CD4-positive, alpha-beta T cell (primary cell): ENCODE data around the gene KIF22. TPM values are rescaled to one million over a fixed set of nuclear protein-coding genes. Genes with fewer than 3 reads are reported as not detected.

Source experiments
- ATAC-seq: fragments of 200-7000 bp; cut with Tn5 transposase; one replicate; pipeline ENCODE4 v1.10.0; 2022; ENCODE audit warnings: mild to moderate bottlenecking; ENCODE audit not compliant: poor library complexity
- CTCF ChIA-PET: fragments of 350-600 bp; sonication (Branson Sonifier 250); formaldehyde crosslinking; loops from one replicate; lab custom pipeline; 2021; ENCODE audit warnings: antibody characterized with exemption, inconsistent platforms; lab: Charles Lee
- POLR2A ChIA-PET: fragments of 350-600 bp; sonication (Branson Sonifier 250); formaldehyde crosslinking; loops from one replicate; lab custom pipeline; 2021; ENCODE audit warnings: antibody characterized with exemption, inconsistent platforms; lab: Charles Lee
- DNase-seq, 14 experiments: peaks; one replicate each; pipeline ENCODE4 v3.0.0-alpha.2; 2013 to 2020; ENCODE audit warnings: mixed read lengths in 2 of 14
- H3K27ac ChIP-seq, 2 donors: one replicate each; pipeline versions ENCODE4 v1.5.1 to v1.7.0; 2013; ENCODE audit warnings: low read length in 2 of 2, low read depth in 1 of 2, mild to moderate bottlenecking in 1 of 2
- H3K27me3 ChIP-seq, 2 experiments: 1 replicate in 1 of 2; 2 replicates in 1 of 2; pipeline versions ENCODE4 v1.6.1 to v1.7.0; 2013; ENCODE audit warnings: low read length in 2 of 2, control low read depth in 1 of 2, mild to moderate bottlenecking in 1 of 2, moderate library complexity in 1 of 2; ENCODE audit not compliant: insufficient read depth in 2 of 2, control insufficient read depth in 1 of 2
- H3K36me3 ChIP-seq: one replicate; pipeline ENCODE4 v1.6.1; 2013; ENCODE audit warnings: low read length, control low read depth; ENCODE audit not compliant: insufficient read depth
- H3K4me1 ChIP-seq: one replicate; pipeline ENCODE4 v1.6.1; 2013; ENCODE audit warnings: low read length, control low read depth; ENCODE audit not compliant: insufficient read depth
- H3K4me3 ChIP-seq: one replicate; pipeline ENCODE4 v1.5.1; 2013; ENCODE audit warnings: mild to moderate bottlenecking, low read length, moderate library complexity
- H3K9me3 ChIP-seq, 2 experiments: 1 replicate in 1 of 2; 2 replicates in 1 of 2; pipeline versions ENCODE4 v1.6.1 to v1.7.0; 2013; ENCODE audit warnings: low read length in 2 of 2, mild to moderate bottlenecking in 2 of 2, control low read depth in 1 of 2, moderate library complexity in 1 of 2; ENCODE audit not compliant: control insufficient read depth in 1 of 2, insufficient read depth in 1 of 2
- H3K27ac Mint-ChIP-seq: one replicate; pipeline ENCODE4 v1.8.0; 2020; ENCODE audit warnings: mixed read lengths
- H3K27me3 Mint-ChIP-seq: one replicate; pipeline ENCODE4 v1.8.0; 2021; ENCODE audit warnings: mixed read lengths
- H3K36me3 Mint-ChIP-seq: one replicate; pipeline ENCODE4 v1.8.0; 2021; ENCODE audit warnings: low read depth, mixed read lengths
- H3K4me1 Mint-ChIP-seq: one replicate; pipeline ENCODE4 v1.8.0; 2021; ENCODE audit warnings: low read depth, mixed read lengths
- H3K4me3 Mint-ChIP-seq: one replicate; pipeline ENCODE4 v1.8.0; 2020; ENCODE audit warnings: mild to moderate bottlenecking, mixed read lengths
- H3K9me3 Mint-ChIP-seq: one replicate; pipeline ENCODE4 v1.8.0; 2020; ENCODE audit warnings: mixed read lengths
- CTCF ChIP-seq: fragments of 200-600 bp; IDR thresholded peaks from one replicate; pipeline ENCODE4 v1.8.0; 2022; ENCODE audit warnings: antibody characterized with exemption, mild to moderate bottlenecking
- intact Hi-C, 2 experiments: fragments of 100-400 bp; cut with DNase I in 1 of 2; cut with micrococcal nuclease in 1 of 2; formaldehyde crosslinking; loops; one replicate each; pipeline versions ENCODE4 v1.15.1 to v1.9.0; 2023 to 2025; cut with DNase I, micrococcal nuclease
- total RNA-seq, 174 experiments: library from RNA in 2 of 174; stranded (reverse) in 2 of 174; gene quantifications; one replicate each; pipeline ENCODE4 v1.2.3 and lab custom pipeline; 2021 to 2026

KIF22 gene
- total RNA-seq, 2 experiments from 2014 or later = 99.0 to 101 TPM

GRCh38 chr16:29806641-29807425 lies 16.3 kb downstream of the KIF22 start:
- Mint-ChIP-seq H3K9me3 (no peaks in the 10 kb centered on the region), H3K27me3 (no peaks in the 10 kb centered on the region), H3K4me1 (peaks cover 59% of the 10 kb centered on the region), H3K27ac (peak overlapping the region; percentile 98), H3K4me3 (peak overlapping the region; percentile 95), H3K36me3 (peaks cover 65% of the 10 kb centered on the region)
- Histone ChIP-seq H3K4me3 (peak overlapping the region; percentile 63), H3K27me3 (no peaks in the 10 kb centered on the region), H3K27ac (peak overlapping the region; percentile 34 to 92), H3K9me3 (no peaks in the 10 kb centered on the region), H3K4me1 (peaks cover 65% of the 10 kb centered on the region), H3K36me3 (peaks cover 30% of the 10 kb centered on the region)
- POLR2A ChIA-PET = interaction anchor here (0.6 to 11.3 kb wide), 29 partner anchors 10 to 377 kb away, joined by 3 to 217 read pairs (median 6); partner anchors contain the start of genes ALDOA, C16orf54, CDIPT and CORO1A
- no peak for ATAC-seq
- DNase-seq = peak in 10 of 14 experiments; percentile 31 to 75 (median 52)
- no peak for TF ChIP-seq CTCF
- CTCF ChIA-PET = interaction anchor here (0.5 to 3.4 kb wide), 23 partner anchors 10 to 207 kb away, joined by 3 to 93 read pairs (median 4); partner anchors contain the start of genes C16orf54, CDIPT, KCTD13 and KIF22
- intact Hi-C loops = loop anchor here (1.0 to 5.0 kb wide), 9 partner anchors 9 to 260 kb away; partner anchors contain the start of genes ALDOA (in 1 of the 2), HIRIP3 (in 1 of the 2), INO80E (in 1 of the 2) and PAGR1 (in 1 of the 2)

- POLR2A ChIA-PET = interaction anchor here (0.6 to 11.3 kb wide), 36 partner anchors 10 to 575 kb away, joined by 3 to 217 read pairs (median 5); partner anchors contain the start of genes ALDOA, C16orf54, CDIPT and CORO1A
- Histone ChIP-seq H3K27me3 (no peaks in the 10 kb centered on the region), H3K36me3 (peaks cover 30% of the 10 kb centered on the region), H3K4me3 (peak overlapping the region; percentile 56), H3K4me1 (peaks cover 72% of the 10 kb centered on the region), H3K9me3 (no peaks in the 10 kb centered on the region), H3K27ac (peak overlapping the region; percentile 67 to 92)
- peaks cover 64% of the 10 kb centered on the region for H3K4me1 Mint-ChIP-seq
- TF ChIP-seq CTCF = peak; percentile 58
- peak overlapping the region; percentile 98 for H3K27ac Mint-ChIP-seq
- H3K36me3 Mint-ChIP-seq = peaks cover 60% of the 10 kb centered on the region
- peak overlapping the region; percentile 95 for H3K4me3 Mint-ChIP-seq
- no peaks in the 10 kb centered on the region for H3K9me3 Mint-ChIP-seq
- CTCF ChIA-PET = interaction anchor here (0.5 to 3.4 kb wide), 32 partner anchors 9 to 225 kb away, joined by 3 to 93 read pairs (median 4); partner anchors contain the start of genes C16orf54, CDIPT, KCTD13 and KIF22
- intact Hi-C loops = loop anchor here (1.0 to 5.0 kb wide), 9 partner anchors 9 to 260 kb away; partner anchors contain the start of genes ALDOA (in 1 of the 2), HIRIP3 (in 1 of the 2), INO80E (in 1 of the 2) and PAGR1 (in 1 of the 2)
- DNase-seq (peak; percentile 75 to 97 (median 84)), ATAC-seq (peak; percentile 49)
- H3K27me3 Mint-ChIP-seq = no peaks in the 10 kb centered on the region
These were observed 17.1 kb downstream of the KIF22 start for GRCh38 chr16:29807426-29808218.
